GM19397 (cell line): Measurements from ENCODE around the gene PKN1.
"Not testable (repeated sequence)": the region's sequence is repeated elsewhere in the genome, so short reads cannot be mapped to it uniquely, and the experiment has no call there.

ENCODE experiments used
- ATAC-seq: cut with Tn5 transposase; IDR thresholded peaks from one replicate; pipeline ENCODE4 v1.9.1; 2021; ENCODE audit warnings: mild to moderate bottlenecking, moderate library complexity; ENCODE audit not compliant: unreplicated experiment

The PKN1 gene

GRCh38 chr19:14432791-14433553 lies at the start of gene PKN1:
TSS of gene PKN1 (plus strand) at chr19:14433306. CDS start at chr19:14433522, 216 bp downstream.
- no peak for ATAC-seq

GRCh38 chr19:14383661-14384555 lies 49.2 kb upstream of the PKN1 start:
- ATAC-seq: no peak

- ATAC-seq: no peak
Observed at GRCh38 chr19:14385492-14385891, 47.6 kb upstream of the PKN1 start.

- no peak for ATAC-seq
Observed at GRCh38 chr19:14390548-14390947, 42.6 kb upstream of the PKN1 start.

GRCh38 chr19:14391156-14391821 lies 41.8 kb upstream of the PKN1 start:
- no peak for ATAC-seq

GRCh38 chr19:14393329-14393728 lies 39.8 kb upstream of the PKN1 start:
- no peak for ATAC-seq

- no peak for ATAC-seq
Observed at GRCh38 chr19:14394167-14394566, 38.9 kb upstream of the PKN1 start.

GRCh38 chr19:14395262-14395661 lies 37.8 kb upstream of the PKN1 start:
- ATAC-seq: no peak

GRCh38 chr19:14395710-14396336 lies 37.3 kb upstream of the PKN1 start:
- ATAC-seq: no peak

- ATAC-seq: not testable (repeated sequence)
Observed at GRCh38 chr19:14396730-14397129, 36.4 kb upstream of the PKN1 start.

GRCh38 chr19:14397168-14397567 lies 35.9 kb upstream of the PKN1 start:
- not testable (repeated sequence) for ATAC-seq

- ATAC-seq: no peak
Observed at GRCh38 chr19:14400951-14401431, 32.1 kb upstream of the PKN1 start.

GRCh38 chr19:14401468-14402195 lies 31.5 kb upstream of the PKN1 start:
- ATAC-seq: no peak

- no peak for ATAC-seq
Observed at GRCh38 chr19:14402332-14403144, 30.6 kb upstream of the PKN1 start.

- not testable (repeated sequence) for ATAC-seq
Observed at GRCh38 chr19:14403145-14403930, 29.8 kb upstream of the PKN1 start.

- no peak for ATAC-seq
Observed at GRCh38 chr19:14404312-14404711, 28.8 kb upstream of the PKN1 start.

GRCh38 chr19:14405380-14405757 lies 27.7 kb upstream of the PKN1 start:
- ATAC-seq: no peak
